Gastrocnemius medialis (tissue), 4 donors: ENCODE data around the gene ADIPOR2.

Experiments used
- CTCF ChIP-seq, 5 experiments: fragments of 450-650 bp in 3 of 5; fragments of 200-600 bp in 2 of 5; sonication (generic) in 2 of 5; IDR thresholded peaks in 4 of 5; conservative IDR thresholded peaks in 1 of 5; 1 replicate in 4 of 5; 2 replicates in 1 of 5; pipeline ENCODE4 v1.5.1; 2016 to 2019; ENCODE audit warnings: antibody characterized with exemption in 5 of 5, mild to moderate bottlenecking in 3 of 5, moderate library complexity in 3 of 5
- POLR2A ChIP-seq, 2 donors: fragments of 450-650 bp; IDR thresholded peaks; one replicate each; pipeline ENCODE4 v1.6.1; 2017; ENCODE audit warnings: antibody characterized with exemption in 2 of 2, mild to moderate bottlenecking in 2 of 2, moderate library complexity in 2 of 2

- no peak for TF ChIP-seq CTCF (IDR thresholded peaks at IDR 0.05 in 4 of 5, conservative IDR thresholded peaks at IDR 0.05 in 1 of 5)
- TF ChIP-seq POLR2A (IDR thresholded peaks at IDR 0.05): no peak
These were observed 114.7 kb downstream of the ADIPOR2 start for GRCh38 chr12:1805441-1806081.
